ENCODE data around the gene GIMAP2. TPM values are rescaled to one million over a fixed set of nuclear protein-coding genes. Genes with fewer than 3 reads are reported as not detected.
"Not testable (repeated sequence)": the region's sequence is repeated elsewhere in the genome, so short reads cannot be mapped to it uniquely, and the experiment has no call there.

Gene GIMAP2
- total RNA-seq, 1 donor from 2014 or later: not detected

GRCh38 chr7:150666412-150666811 is 19.1 kb upstream of the GIMAP2 start:
- H3K27me3 Mint-ChIP-seq (ENCODE audit: unreplicated experiment): peaks cover 1% of the 10 kb centered on the region
- DNase-seq: no peak
- H3K4me3 Mint-ChIP-seq (ENCODE audit: unreplicated experiment): no peak overlapping the region
- no peaks in the 10 kb centered on the region for H3K4me1 Mint-ChIP-seq (ENCODE audit: low read depth, unreplicated experiment)
- no peaks in the 10 kb centered on the region for H3K9me3 Mint-ChIP-seq (ENCODE audit: unreplicated experiment)
- TF ChIP-seq CTCF (IDR thresholded peaks at IDR 0.05; ENCODE audit: partially characterized antibody, unreplicated experiment): no peak
- peaks cover 5% of the 10 kb centered on the region for H3K36me3 Mint-ChIP-seq (ENCODE audit: unreplicated experiment)
- no peak overlapping the region for H3K27ac Mint-ChIP-seq (ENCODE audit: unreplicated experiment)

- Mint-ChIP-seq H3K27ac (ENCODE audit: unreplicated experiment) (no peak overlapping the region), H3K27me3 (ENCODE audit: unreplicated experiment) (no peaks in the 10 kb centered on the region), H3K36me3 (ENCODE audit: unreplicated experiment) (peaks cover 5% of the 10 kb centered on the region), H3K4me1 (ENCODE audit: low read depth, unreplicated experiment) (no peaks in the 10 kb centered on the region), H3K9me3 (ENCODE audit: unreplicated experiment) (no peaks in the 10 kb centered on the region), H3K4me3 (ENCODE audit: unreplicated experiment) (no peak overlapping the region)
- TF ChIP-seq CTCF (IDR thresholded peaks at IDR 0.05; ENCODE audit: partially characterized antibody, unreplicated experiment): no peak
- DNase-seq: no peak
These were observed 17.0 kb upstream of the GIMAP2 start for GRCh38 chr7:150668472-150668911.

- H3K27me3 Mint-ChIP-seq (ENCODE audit: unreplicated experiment): no peaks in the 10 kb centered on the region
- no peak for TF ChIP-seq CTCF (IDR thresholded peaks at IDR 0.05; ENCODE audit: partially characterized antibody, unreplicated experiment)
- no peak overlapping the region for H3K27ac Mint-ChIP-seq (ENCODE audit: unreplicated experiment)
- H3K36me3 Mint-ChIP-seq (ENCODE audit: unreplicated experiment): peaks cover 5% of the 10 kb centered on the region
- no peaks in the 10 kb centered on the region for H3K9me3 Mint-ChIP-seq (ENCODE audit: unreplicated experiment)
- DNase-seq: no peak
- no peaks in the 10 kb centered on the region for H3K4me1 Mint-ChIP-seq (ENCODE audit: low read depth, unreplicated experiment)
- H3K4me3 Mint-ChIP-seq (ENCODE audit: unreplicated experiment): no peak overlapping the region
These were observed 16.5 kb upstream of the GIMAP2 start for GRCh38 chr7:150668977-150669376.

GRCh38 chr7:150671798-150672585 is 13.5 kb upstream of the GIMAP2 start:
- not testable (repeated sequence) for H3K36me3 Mint-ChIP-seq (ENCODE audit: unreplicated experiment); DNase-seq; H3K27ac Mint-ChIP-seq (ENCODE audit: unreplicated experiment); H3K9me3 Mint-ChIP-seq (ENCODE audit: unreplicated experiment); H3K4me3 Mint-ChIP-seq (ENCODE audit: unreplicated experiment); H3K27me3 Mint-ChIP-seq (ENCODE audit: unreplicated experiment); H3K4me1 Mint-ChIP-seq (ENCODE audit: low read depth, unreplicated experiment)

- Mint-ChIP-seq H3K27me3 (ENCODE audit: unreplicated experiment) (peaks cover 2% of the 10 kb centered on the region), H3K4me1 (ENCODE audit: low read depth, unreplicated experiment) (no peaks in the 10 kb centered on the region), H3K36me3 (ENCODE audit: unreplicated experiment) (no peaks in the 10 kb centered on the region), H3K9me3 (ENCODE audit: unreplicated experiment) (peaks cover 2% of the 10 kb centered on the region), H3K4me3 (ENCODE audit: unreplicated experiment) (no peak overlapping the region), H3K27ac (ENCODE audit: unreplicated experiment) (no peak overlapping the region)
- no peak for TF ChIP-seq CTCF (IDR thresholded peaks at IDR 0.05; ENCODE audit: partially characterized antibody, unreplicated experiment)
- DNase-seq: no peak
These were observed 9.8 kb upstream of the GIMAP2 start for GRCh38 chr7:150675714-150676113.

- not testable (repeated sequence) for H3K27ac Mint-ChIP-seq (ENCODE audit: unreplicated experiment); DNase-seq; H3K4me3 Mint-ChIP-seq (ENCODE audit: unreplicated experiment); H3K4me1 Mint-ChIP-seq (ENCODE audit: low read depth, unreplicated experiment); H3K9me3 Mint-ChIP-seq (ENCODE audit: unreplicated experiment); H3K36me3 Mint-ChIP-seq (ENCODE audit: unreplicated experiment); H3K27me3 Mint-ChIP-seq (ENCODE audit: unreplicated experiment)
These were observed 9.2 kb upstream of the GIMAP2 start for GRCh38 chr7:150676276-150676675.

GRCh38 chr7:150676854-150677253 is 8.7 kb upstream of the GIMAP2 start:
- not testable (repeated sequence) for DNase-seq; H3K36me3 Mint-ChIP-seq (ENCODE audit: unreplicated experiment); H3K4me1 Mint-ChIP-seq (ENCODE audit: low read depth, unreplicated experiment); H3K4me3 Mint-ChIP-seq (ENCODE audit: unreplicated experiment); H3K9me3 Mint-ChIP-seq (ENCODE audit: unreplicated experiment); H3K27me3 Mint-ChIP-seq (ENCODE audit: unreplicated experiment); H3K27ac Mint-ChIP-seq (ENCODE audit: unreplicated experiment)

GRCh38 chr7:150678601-150679000 is 6.9 kb upstream of the GIMAP2 start:
- not testable (repeated sequence) for H3K9me3 Mint-ChIP-seq (ENCODE audit: unreplicated experiment); H3K27ac Mint-ChIP-seq (ENCODE audit: unreplicated experiment); DNase-seq; H3K27me3 Mint-ChIP-seq (ENCODE audit: unreplicated experiment); H3K4me3 Mint-ChIP-seq (ENCODE audit: unreplicated experiment); H3K36me3 Mint-ChIP-seq (ENCODE audit: unreplicated experiment); H3K4me1 Mint-ChIP-seq (ENCODE audit: low read depth, unreplicated experiment)

GRCh38 chr7:150680364-150680763 is 5.1 kb upstream of the GIMAP2 start:
- H3K27me3 Mint-ChIP-seq (ENCODE audit: unreplicated experiment); H3K9me3 Mint-ChIP-seq (ENCODE audit: unreplicated experiment); H3K27ac Mint-ChIP-seq (ENCODE audit: unreplicated experiment); DNase-seq; H3K36me3 Mint-ChIP-seq (ENCODE audit: unreplicated experiment); H3K4me1 Mint-ChIP-seq (ENCODE audit: low read depth, unreplicated experiment); H3K4me3 Mint-ChIP-seq (ENCODE audit: unreplicated experiment): not testable (repeated sequence)

Measured in glutamatergic neuron (in vitro differentiated cells).